GM12864 (cell line): ENCODE results near the gene SLC5A3.

ENCODE experiments used
- DNase-seq: peaks from one replicate; pipeline ENCODE4 v3.0.0-alpha.2; 2011; ENCODE audit warnings: low read depth
- H3K4me3 ChIP-seq: 2 replicates; pipeline ENCODE4 v1.5.1; 2011; ENCODE audit warnings: mild to moderate bottlenecking, low read depth, low read length, control low read depth
- TF ChIP-seq, protein P1 (sequence below): IDR thresholded peaks from 2 replicates; pipeline ENCODE4 v1.5.1; 2011; ENCODE audit warnings: low read depth, mild to moderate bottlenecking, moderate library complexity, low read length, control low read depth, inconsistent platforms; ENCODE audit errors: missing control alignments

Gene SLC5A3

DNA sequence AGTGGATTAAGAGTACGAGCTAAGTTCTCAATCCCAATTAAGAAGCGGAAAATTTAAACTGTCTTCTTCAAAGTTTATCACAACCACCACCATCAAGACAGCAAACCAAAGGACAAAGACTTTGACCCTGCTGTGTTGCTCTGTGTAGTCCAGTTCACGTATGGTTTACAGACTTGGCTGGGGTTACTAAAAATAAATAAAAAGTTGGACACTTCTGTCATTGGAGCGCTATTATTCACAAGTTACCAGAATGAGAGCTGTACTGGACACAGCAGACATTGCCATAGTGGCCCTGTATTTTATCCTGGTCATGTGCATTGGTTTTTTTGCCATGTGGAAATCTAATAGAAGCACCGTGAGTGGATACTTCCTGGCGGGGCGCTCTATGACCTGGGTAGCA is 21.6 kb downstream of the SLC5A3 start:
- TF ChIP-seq, protein P1, sequence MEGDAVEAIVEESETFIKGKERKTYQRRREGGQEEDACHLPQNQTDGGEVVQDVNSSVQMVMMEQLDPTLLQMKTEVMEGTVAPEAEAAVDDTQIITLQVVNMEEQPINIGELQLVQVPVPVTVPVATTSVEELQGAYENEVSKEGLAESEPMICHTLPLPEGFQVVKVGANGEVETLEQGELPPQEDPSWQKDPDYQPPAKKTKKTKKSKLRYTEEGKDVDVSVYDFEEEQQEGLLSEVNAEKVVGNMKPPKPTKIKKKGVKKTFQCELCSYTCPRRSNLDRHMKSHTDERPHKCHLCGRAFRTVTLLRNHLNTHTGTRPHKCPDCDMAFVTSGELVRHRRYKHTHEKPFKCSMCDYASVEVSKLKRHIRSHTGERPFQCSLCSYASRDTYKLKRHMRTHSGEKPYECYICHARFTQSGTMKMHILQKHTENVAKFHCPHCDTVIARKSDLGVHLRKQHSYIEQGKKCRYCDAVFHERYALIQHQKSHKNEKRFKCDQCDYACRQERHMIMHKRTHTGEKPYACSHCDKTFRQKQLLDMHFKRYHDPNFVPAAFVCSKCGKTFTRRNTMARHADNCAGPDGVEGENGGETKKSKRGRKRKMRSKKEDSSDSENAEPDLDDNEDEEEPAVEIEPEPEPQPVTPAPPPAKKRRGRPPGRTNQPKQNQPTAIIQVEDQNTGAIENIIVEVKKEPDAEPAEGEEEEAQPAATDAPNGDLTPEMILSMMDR: no peak
- H3K4me3 ChIP-seq: no peak overlapping the region
- DNase-seq: no peak

DNA sequence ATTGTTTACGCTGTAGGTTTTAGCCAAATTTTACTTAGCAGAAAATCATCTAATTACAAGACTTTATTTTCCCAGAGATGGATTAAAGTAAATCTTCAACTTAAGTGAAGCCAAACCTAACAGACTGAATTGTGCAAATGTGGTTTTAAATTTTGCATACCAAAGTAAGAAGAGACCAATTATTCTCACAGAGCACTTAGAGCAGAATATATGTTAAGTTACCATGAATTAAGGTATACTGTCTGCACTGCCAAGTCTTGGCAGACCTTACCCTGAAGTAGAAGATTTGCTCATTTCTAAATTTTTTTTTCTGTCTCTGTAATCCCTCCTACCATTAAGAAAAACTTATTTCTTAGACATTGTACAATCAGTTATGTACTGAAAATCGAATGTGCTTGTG is 24.1 kb downstream of the SLC5A3 start:
- TF ChIP-seq, protein P1: no peak
- H3K4me3 ChIP-seq: no peak overlapping the region
- no peak for DNase-seq

DNA sequence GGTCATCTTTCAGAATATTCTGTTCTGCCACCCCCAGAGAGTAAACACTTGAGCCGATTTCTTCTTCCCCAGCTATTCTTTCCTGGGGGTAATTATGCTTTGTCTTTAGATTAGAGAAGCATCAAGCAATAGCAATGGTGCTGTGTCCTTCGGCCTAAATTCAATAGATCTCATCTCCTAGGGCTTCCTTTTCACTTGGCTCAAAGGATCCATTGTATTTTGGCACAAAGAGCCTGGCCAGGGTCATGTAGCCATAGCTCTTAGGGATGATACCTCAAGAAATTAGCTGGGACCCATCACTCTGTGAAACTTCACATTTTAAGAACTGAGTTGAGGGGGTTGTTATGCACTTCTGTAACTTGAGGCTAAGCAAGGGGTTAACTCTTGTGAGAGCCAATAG is 27.0 kb downstream of the SLC5A3 start:
- H3K4me3 ChIP-seq: no peak overlapping the region
- no peak for DNase-seq
- TF ChIP-seq, protein P1: no peak

DNA sequence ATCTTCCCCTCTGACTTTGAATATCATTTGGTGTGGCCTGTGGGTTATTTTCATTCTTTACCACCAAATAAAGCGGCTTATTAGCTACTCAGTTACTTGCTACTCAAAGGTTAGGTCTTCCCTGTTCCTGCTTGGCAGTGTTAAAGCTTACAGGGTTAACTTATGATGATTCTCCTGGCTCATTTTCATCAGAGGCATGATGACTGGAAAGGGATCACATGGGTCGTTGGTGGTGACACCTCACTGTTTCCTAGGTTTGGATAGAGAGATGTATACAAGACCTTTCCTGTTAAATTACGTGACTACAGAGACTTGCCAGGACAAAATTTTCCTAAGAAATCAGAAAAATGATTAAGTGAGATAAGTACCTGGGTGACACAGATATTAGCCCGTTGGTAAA is 27.4 kb downstream of the SLC5A3 start:
- TF ChIP-seq, protein P1: no peak
- H3K4me3 ChIP-seq: no peak overlapping the region
- DNase-seq: no peak

DNA sequence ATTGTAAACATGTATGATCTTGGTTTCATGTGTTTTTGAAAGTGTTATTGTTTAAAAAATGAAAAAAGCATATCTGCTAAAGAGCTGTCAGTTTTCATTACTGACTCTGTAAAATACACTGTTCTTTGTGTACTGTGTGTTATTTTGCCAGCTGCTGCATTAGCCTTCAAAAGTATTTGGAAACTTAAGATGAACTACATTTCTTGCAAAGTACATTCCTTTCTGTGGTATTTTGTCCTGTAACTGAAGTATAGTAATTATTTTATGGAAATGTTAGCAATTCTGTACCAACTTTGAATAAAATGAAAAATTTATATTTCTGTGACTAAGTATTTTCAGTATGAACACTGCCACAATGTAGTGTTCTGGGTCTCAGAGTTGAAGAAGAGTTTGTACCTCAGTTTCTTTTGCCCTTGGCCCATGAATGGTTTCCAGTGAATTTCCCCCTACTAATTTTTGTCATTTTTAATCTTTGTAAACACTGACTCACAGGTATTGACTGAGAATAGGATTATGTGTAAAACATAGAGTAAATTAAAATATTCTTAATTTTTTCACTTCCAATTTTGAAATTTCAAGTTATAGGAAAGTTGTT is 32.7 kb downstream of the SLC5A3 start:
- no peak for DNase-seq
- no peak overlapping the region for H3K4me3 ChIP-seq
- TF ChIP-seq, protein P1: no peak

DNA sequence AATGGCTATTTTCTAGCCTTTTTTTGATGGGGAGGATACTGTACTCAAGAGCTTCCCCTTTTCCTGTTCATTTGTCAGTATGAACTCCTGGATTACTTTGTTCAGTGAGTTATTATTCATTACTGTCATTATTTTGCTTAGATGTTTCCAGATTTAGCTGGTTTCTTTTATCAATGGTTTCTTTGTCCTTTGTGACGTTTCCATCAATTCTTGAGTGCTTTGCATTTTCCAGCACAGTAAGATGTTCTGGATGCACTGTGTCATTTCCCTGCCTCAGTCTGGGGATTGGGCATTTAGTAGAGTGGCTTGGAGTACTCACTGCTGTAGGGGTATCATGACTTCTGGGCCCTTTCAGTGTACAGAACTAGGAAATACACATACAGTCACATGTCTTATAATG is 34.2 kb downstream of the SLC5A3 start:
- DNase-seq: no peak
- TF ChIP-seq, protein P1: no peak
- H3K4me3 ChIP-seq: no peak overlapping the region

DNA sequence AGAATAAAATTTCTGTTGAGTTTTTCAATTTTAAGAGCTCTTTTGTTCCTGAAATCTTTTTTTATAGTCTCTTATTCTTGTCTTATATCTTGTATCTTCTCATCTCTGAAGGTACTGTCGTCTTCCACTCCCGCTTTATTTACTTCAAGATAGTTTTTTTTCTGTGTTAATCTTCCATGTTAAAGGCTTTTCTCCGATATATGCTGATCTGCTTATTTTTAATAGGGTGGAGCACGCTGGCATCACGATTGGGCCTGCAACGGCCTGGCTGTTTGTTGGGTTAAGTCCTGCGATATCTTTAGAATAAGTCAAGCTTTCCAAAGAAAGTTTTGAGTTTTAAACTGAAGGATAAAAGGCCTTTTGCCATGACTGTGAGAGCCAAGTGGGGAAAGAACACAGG is 35.7 kb downstream of the SLC5A3 start:
- DNase-seq: no peak
- H3K4me3 ChIP-seq: no peak overlapping the region
- TF ChIP-seq, protein P1: no peak
